ENCODE results near the gene SEMA4G. TPM values are rescaled to one million over a fixed set of nuclear protein-coding genes. Genes with fewer than 3 reads are reported as not detected.
A peak's percentile ranks its signal among the peaks of the same experiment; 100 is the strongest.

Gene SEMA4G
- total and polyA plus RNA-seq, 2 of the 13 experiments (the other 11 are each of a cell fraction or from before 2014, with no cell fraction given), result 46.2 to 207 TPM

DNA sequence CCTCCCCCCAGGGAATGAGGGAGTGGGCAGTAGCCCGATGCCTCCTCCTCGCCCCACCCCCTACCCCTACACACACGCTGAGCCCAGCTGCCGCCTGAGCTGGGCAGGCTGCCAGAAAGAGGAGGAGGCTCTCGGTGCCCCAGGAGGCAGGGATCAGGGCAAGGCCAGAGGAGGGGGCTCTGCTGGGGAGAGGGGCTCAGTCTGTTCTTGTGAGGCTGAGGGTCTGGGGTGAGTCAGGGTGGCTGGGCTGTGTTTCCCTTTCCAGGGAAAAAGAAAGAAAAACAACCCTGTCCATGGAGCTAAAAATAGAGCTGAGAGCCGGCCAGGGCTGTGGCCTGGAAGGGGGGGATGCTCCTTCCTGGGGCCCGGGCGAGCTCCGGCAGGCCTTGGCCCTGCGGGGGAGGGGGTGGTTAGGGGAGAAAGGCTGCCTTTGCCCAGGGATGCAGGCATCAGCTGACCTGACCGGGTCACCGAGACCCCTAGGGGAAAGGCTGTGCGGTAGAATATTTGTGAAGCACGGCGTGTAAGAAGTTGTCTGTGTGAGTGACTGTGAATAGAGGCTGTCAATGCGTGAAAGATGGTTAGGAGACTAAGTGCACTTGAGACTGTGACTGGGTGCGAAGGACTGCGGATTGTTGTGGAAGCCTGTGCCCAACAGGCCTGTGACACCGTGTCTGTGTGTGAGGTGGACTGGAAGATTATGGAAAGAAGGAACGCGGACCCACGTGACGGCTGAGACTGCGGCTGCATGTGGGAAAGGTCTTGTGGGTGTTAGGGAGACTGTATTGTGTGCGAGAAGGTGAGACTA lies 29.1 kb downstream of the SEMA4G start (continued):
- TF ChIP-seq ARID5B (CRISPR knock-in tag; IDR thresholded peaks at IDR 0.05), result no peak
- no peak for TF ChIP-seq ZFP36L1 (CRISPR knock-in tag; IDR thresholded peaks at IDR 0.05)
- TF ChIP-seq SRSF1 (optimal IDR thresholded peaks at IDR 0.05; ENCODE audit: low read depth, low read length), result no peak
- peak; percentile 23; the same call in 1 of the 2 replicates for TF ChIP-seq ZNF280D (CRISPR knock-in tag; IDR thresholded peaks at IDR 0.05)
- no peak for TF ChIP-seq ZNF383 (CRISPR knock-in tag; IDR thresholded peaks at IDR 0.05; ENCODE audit: borderline replicate concordance)
- TF ChIP-seq BRD4 (CRISPR knock-in tag; IDR thresholded peaks at IDR 0.05), result no peak; the same call in 1 of the 2 replicates
- TF ChIP-seq NCOR1 (IDR thresholded peaks at IDR 0.05; ENCODE audit: borderline replicate concordance, low read length), result no peak
- TF ChIP-seq, protein P1, sequence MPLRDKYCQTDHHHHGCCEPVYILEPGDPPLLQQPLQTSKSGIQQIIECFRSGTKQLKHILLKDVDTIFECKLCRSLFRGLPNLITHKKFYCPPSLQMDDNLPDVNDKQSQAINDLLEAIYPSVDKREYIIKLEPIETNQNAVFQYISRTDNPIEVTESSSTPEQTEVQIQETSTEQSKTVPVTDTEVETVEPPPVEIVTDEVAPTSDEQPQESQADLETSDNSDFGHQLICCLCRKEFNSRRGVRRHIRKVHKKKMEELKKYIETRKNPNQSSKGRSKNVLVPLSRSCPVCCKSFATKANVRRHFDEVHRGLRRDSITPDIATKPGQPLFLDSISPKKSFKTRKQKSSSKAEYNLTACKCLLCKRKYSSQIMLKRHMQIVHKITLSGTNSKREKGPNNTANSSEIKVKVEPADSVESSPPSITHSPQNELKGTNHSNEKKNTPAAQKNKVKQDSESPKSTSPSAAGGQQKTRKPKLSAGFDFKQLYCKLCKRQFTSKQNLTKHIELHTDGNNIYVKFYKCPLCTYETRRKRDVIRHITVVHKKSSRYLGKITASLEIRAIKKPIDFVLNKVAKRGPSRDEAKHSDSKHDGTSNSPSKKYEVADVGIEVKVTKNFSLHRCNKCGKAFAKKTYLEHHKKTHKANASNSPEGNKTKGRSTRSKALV (CRISPR knock-in tag; IDR thresholded peaks at IDR 0.05), result no peak
- TF ChIP-seq MAFK (conservative IDR thresholded peaks at IDR 0.05 in 1 of 2, IDR thresholded peaks at IDR 0.05 in 1 of 2; ENCODE audit: low read length in 2 of 2), result no peak
- TF ChIP-seq ZNF777 (CRISPR knock-in tag; IDR thresholded peaks at IDR 0.05), result no peak
- TF ChIP-seq SP2 (CRISPR knock-in tag; IDR thresholded peaks at IDR 0.05), result no peak
- TF ChIP-seq PRDM10 (CRISPR knock-in tag; IDR thresholded peaks at IDR 0.05; ENCODE audit: low read depth), result no peak
- TF ChIP-seq ZNF570 (CRISPR knock-in tag; IDR thresholded peaks at IDR 0.05; ENCODE audit: borderline replicate concordance), result no peak
- no peak for TF ChIP-seq ZNF780A (CRISPR knock-in tag; IDR thresholded peaks at IDR 0.05)
- no peak for TF ChIP-seq MEIS1 (CRISPR knock-in tag; IDR thresholded peaks at IDR 0.05; ENCODE audit: borderline replicate concordance)
